GM19023 (cell line): ENCODE data around the gene IRX5.

Experiments used
- ATAC-seq: cut with Tn5 transposase; IDR thresholded peaks from one replicate; pipeline ENCODE4 v1.9.1; 2021; ENCODE audit warnings: mild to moderate bottlenecking, moderate library complexity; ENCODE audit not compliant: unreplicated experiment

Gene IRX5

GRCh38 chr16:54944002-54944401, 13.3 kb downstream of the IRX5 start:
- ATAC-seq = no peak

DNA sequence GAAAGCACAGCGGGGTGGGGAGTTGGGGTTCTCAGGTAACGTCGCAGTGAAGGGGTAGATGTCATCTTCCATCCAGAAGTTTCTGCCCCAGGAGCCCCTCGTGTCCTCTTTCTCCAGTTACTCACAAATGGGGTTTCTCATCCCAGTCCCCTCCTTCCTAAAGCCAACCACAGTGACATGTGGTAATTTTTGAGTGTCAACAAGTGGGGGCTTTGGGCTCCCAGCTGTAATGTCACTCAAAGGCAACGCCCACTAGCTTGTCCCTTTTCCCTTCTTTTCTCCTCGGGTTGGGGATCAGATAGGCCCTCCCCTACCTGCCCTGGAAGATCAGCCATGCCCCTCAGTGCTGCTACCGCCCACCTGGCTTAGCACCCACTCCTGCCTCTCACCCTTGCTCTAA, 14.4 kb downstream of the IRX5 start:
- no peak for ATAC-seq

GRCh38 chr16:54946909-54947308, 16.2 kb downstream of the IRX5 start:
- no peak for ATAC-seq

GRCh38 chr16:54947616-54948015, 17.0 kb downstream of the IRX5 start:
- no peak for ATAC-seq

DNA sequence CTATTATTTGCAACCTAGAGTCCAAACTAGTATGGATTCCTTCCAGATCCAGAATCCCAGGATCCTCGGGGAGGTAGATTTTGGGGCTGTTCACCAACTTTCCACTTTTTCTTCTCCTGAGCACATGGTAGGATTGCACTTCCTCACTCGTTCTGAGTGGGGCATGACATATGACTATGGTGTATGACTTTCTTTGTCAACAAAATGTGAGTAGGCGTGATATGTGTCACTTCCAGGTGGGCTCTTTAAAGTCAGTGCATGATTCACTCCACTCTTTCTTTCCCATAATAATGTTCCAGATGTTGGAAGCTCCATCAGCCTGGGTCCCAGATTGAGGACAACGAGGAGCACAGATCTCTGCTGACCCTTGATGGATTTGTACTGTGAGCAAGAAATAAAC, 21.5 kb downstream of the IRX5 start:
- no peak for ATAC-seq

DNA sequence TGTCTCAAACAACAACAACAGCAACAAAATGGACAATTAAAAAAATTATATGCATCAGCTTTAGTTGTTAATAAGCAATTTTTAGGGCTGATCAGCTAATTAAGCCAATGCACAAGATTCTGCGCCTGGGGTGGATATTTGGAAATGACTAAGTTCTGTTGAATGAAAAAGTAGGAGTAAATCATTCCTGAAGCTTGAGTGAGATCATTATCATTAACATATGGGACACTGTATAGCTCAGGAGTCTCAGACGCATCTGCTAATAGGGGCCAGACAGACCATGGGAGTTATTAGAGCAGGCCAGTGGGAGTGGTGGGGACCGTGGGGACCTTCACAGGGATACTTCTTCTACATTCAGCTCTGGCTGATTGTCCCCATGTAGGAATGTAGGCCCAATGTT, 22.8 kb downstream of the IRX5 start:
- no peak for ATAC-seq

- ATAC-seq = no peak
Observed at GRCh38 chr16:54954220-54954619, 23.6 kb downstream of the IRX5 start.

- ATAC-seq = no peak
Observed at GRCh38 chr16:54955757-54956156, 25.1 kb downstream of the IRX5 start.

GRCh38 chr16:54957403-54958166, 26.9 kb downstream of the IRX5 start:
- no peak for ATAC-seq

- no peak for ATAC-seq
Observed at GRCh38 chr16:54962045-54962444, 31.4 kb downstream of the IRX5 start.

DNA sequence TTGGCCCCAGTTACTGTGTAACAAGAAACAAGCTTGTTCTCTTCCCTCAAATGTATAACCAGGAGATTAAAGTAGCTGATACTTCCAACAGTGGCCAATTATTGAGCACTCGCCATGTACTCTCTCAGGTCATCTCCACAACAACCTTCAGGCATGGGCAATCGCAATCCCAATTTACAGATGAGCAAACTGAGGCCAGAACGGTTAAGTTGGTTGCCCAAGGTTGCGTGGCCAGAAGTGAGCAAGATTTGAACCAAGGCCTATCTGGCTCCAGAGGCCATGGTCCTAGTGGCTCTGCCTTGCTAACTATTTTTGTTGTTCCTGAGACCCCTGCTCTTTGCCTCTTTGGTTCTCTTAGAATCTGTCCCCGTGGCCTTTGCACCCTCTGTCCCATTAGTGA, 33.6 kb downstream of the IRX5 start:
- ATAC-seq = no peak

- no peak for ATAC-seq
Observed at GRCh38 chr16:54965464-54965863, 34.8 kb downstream of the IRX5 start.

DNA sequence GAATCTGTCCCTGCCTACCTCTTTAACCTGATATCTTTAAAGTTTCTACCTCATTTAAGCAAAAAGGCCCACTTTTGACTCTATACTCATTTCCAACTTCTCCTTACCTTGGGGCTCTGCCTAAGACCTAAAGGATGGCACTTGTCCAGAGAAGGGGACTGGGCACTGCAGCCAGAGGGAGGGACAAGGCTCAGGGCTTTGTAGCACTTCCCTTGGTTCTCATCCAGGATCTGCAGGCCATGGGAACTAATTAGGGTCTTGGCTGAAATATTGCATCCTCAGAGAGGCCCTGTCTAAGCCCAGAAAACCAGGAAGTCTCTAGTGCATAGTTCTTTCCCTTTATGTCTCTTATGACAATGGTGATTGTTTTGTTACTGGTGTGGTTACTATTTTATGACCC, 37.3 kb downstream of the IRX5 start:
- no peak for ATAC-seq

GRCh38 chr16:54968784-54969183, 38.1 kb downstream of the IRX5 start:
- no peak for ATAC-seq

DNA sequence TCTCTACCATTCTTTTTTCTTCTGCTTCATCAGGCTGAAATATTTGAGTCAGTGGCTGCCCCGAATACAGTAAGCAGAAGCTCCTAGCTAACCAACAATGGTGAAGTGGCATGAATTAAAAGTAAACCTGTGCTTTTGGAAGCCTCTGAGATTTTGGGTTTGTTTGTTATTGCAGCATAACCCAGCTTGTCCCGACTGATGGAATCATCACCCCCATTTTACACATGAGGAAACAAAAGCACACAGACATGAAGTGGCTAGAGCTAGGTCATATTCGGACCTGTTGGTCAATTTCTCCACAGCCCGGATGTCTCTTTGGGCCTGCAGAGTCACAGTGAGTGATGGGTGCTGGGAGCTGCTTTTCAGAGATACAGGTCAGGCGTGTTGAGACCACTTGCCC, 39.4 kb downstream of the IRX5 start:
- ATAC-seq = no peak

DNA sequence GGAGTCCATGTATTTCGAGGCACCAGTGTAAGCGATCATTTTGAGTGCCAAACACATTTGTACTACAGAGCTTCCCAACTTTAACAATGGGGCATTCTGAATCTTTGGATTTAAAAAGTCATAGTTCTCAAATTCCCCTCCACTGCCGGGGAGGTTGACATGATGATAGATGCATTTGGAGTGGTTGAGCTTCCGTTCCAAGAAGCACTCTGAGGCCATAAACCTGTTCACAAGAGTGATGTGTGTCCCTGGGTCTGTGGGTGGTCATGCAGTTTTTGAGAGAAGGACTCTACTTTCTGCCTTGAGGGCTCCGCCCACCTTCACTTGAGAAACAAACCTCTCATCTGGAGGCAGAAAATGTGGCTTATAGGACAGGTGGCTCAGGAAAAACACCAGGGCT, 43.7 kb downstream of the IRX5 start:
- ATAC-seq = no peak

DNA sequence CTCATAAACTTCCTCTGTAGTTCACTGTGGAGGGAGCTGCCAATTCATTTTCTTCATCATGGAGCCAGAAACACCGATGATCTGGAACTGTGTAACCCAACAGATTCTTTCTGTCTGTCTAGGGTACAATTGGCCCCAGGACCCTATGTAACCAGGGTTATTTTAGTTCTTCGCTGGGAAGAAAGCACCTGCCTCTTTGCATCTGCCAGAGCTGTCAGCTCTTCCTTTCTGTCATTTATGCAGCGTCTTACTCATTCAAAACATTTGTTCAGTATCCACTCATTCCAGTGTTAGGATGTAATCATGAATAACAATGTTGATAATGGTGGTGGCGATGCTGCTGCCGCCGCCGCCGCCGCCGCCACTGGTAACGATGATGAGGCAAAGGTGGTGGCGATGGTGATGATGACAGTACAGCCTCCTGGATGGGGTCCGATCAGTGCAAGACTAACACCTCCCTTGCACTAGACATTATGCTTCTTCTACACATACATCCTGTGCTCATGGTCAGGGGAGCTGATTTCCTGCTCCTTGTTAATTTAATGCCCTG, 46.1 kb downstream of the IRX5 start:
- ATAC-seq = no peak

DNA sequence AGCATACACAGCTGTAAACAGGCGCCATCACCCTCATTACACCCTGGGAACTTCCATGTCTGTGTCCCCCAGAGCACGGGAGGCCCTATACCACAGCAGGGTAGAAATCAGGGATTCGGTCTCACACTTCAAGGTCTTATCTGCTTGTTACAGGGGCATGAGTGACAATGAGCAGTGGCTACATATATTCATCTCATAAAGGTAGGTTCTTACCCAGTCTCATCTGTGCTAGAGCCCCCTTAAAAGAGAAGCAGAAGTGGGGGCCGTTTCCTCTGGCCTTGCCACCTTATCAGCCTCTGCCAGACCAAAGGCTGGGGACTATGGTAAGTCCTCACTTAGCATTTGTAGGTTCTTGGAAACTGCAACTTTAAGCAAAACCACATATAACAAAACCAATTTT, 46.5 kb downstream of the IRX5 start:
- ATAC-seq = no peak

DNA sequence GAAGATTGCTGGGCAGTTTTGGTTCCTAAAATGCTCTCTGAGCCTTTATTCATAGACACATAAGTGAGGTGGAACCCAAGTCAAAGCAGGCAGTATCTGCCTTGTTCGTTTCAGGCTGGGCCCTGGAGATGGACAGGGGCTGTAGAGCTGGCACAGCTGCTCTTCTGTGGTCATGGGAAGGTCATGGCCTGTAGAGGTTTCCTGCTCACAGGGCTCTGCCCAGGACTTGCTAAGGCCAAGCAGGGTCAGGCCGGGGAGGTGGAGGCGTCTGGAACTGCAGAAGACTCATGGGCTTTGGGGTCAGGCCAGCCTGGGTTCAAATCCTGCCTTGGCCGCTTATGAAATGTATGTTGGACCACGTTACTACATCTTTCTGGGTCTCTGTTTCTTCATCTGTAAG, 50.2 kb downstream of the IRX5 start:
- ATAC-seq = no peak
